ENCODE results near the gene ETS1.

ETS1 gene

DNA sequence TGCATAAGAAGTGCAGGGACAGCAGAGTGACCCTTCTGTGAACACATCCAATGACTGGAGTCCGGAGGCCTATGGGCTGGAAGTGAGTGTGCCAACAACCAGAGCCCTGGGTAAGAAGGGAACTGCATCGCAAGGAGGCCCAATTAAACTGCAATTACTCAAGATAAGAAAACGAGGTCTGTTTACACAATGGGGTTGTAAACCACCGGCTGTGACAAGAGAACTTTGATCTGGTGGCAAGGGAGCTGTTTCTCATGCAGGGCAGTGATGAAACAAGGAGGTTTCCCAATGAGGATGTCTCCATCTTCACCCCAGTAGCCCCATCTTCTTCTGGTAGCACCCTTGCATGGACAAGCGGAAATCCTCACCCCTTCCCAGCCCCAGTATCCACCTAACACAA lies 21.5 kb downstream of the ETS1 start:
- no peak for TF ChIP-seq CREB1 (IDR thresholded peaks at IDR 0.05; ENCODE audit: low read depth)
- TF ChIP-seq, protein P1, sequence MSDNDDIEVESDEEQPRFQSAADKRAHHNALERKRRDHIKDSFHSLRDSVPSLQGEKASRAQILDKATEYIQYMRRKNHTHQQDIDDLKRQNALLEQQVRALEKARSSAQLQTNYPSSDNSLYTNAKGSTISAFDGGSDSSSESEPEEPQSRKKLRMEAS (IDR thresholded peaks at IDR 0.05): no peak
- no peak for TF ChIP-seq TAF1 (IDR thresholded peaks at IDR 0.05; ENCODE audit: low read depth)
- TF ChIP-seq, protein P2, sequence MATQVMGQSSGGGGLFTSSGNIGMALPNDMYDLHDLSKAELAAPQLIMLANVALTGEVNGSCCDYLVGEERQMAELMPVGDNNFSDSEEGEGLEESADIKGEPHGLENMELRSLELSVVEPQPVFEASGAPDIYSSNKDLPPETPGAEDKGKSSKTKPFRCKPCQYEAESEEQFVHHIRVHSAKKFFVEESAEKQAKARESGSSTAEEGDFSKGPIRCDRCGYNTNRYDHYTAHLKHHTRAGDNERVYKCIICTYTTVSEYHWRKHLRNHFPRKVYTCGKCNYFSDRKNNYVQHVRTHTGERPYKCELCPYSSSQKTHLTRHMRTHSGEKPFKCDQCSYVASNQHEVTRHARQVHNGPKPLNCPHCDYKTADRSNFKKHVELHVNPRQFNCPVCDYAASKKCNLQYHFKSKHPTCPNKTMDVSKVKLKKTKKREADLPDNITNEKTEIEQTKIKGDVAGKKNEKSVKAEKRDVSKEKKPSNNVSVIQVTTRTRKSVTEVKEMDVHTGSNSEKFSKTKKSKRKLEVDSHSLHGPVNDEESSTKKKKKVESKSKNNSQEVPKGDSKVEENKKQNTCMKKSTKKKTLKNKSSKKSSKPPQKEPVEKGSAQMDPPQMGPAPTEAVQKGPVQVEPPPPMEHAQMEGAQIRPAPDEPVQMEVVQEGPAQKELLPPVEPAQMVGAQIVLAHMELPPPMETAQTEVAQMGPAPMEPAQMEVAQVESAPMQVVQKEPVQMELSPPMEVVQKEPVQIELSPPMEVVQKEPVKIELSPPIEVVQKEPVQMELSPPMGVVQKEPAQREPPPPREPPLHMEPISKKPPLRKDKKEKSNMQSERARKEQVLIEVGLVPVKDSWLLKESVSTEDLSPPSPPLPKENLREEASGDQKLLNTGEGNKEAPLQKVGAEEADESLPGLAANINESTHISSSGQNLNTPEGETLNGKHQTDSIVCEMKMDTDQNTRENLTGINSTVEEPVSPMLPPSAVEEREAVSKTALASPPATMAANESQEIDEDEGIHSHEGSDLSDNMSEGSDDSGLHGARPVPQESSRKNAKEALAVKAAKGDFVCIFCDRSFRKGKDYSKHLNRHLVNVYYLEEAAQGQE (IDR thresholded peaks at IDR 0.05; ENCODE audit: low read depth): no peak
- TF ChIP-seq EP300 (IDR thresholded peaks at IDR 0.05; ENCODE audit: borderline replicate concordance): no peak
- TF ChIP-seq, protein P3, sequence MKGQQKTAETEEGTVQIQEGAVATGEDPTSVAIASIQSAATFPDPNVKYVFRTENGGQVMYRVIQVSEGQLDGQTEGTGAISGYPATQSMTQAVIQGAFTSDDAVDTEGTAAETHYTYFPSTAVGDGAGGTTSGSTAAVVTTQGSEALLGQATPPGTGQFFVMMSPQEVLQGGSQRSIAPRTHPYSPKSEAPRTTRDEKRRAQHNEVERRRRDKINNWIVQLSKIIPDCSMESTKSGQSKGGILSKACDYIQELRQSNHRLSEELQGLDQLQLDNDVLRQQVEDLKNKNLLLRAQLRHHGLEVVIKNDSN (IDR thresholded peaks at IDR 0.05): no peak
- TF ChIP-seq YY1 (IDR thresholded peaks at IDR 0.05; ENCODE audit: low read depth): no peak
- TF ChIP-seq FOXM1 (IDR thresholded peaks at IDR 0.05; ENCODE audit: borderline replicate concordance, low read depth): no peak
- no peak for TF ChIP-seq CEBPB (IDR thresholded peaks at IDR 0.05)
- no peak for TF ChIP-seq TCF12 (IDR thresholded peaks at IDR 0.05; ENCODE audit: low read depth)
- no peak for TF ChIP-seq NFIC (IDR thresholded peaks at IDR 0.05)

DNA sequence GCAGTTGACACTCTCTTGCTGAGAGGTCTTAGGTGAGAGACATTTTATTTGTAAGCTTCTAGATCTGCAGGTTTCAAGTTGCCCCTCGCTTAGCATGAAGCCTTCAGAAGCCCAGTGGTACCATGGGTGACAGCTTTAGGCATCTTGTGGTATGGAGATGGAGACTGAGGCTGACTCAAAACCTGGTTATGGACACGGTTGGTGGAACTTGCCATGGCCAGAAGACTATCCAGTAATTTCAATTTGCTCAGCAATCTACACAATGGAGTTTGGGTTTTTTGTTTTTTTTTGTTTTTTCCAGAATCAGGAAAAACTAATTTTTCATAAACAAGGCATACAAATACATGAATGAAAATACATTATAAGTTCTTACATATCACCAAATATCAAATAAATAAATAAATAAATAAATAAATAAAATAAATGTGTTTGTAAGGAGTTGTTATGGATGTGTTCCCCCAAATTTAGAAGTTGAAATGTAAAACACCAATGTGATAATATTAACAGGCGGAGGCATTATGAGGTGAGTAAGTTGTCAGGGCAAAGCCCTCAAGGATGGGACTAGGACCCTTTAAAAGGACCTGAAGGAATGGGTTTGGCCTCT lies 22.6 kb downstream of the ETS1 start:
- TF ChIP-seq, protein P2 (IDR thresholded peaks at IDR 0.05; ENCODE audit: low read depth): no peak
- TF ChIP-seq ZBTB7A (IDR thresholded peaks at IDR 0.05; ENCODE audit: low read depth): no peak
- TF ChIP-seq RAD21 (IDR thresholded peaks at IDR 0.05; ENCODE audit: low read depth): no peak
- TF ChIP-seq EP300 (IDR thresholded peaks at IDR 0.05; ENCODE audit: borderline replicate concordance): no peak
- TF ChIP-seq, protein P1 (IDR thresholded peaks at IDR 0.05): no peak
- TF ChIP-seq TAF1 (IDR thresholded peaks at IDR 0.05; ENCODE audit: low read depth): no peak
- TF ChIP-seq YY1 (IDR thresholded peaks at IDR 0.05; ENCODE audit: low read depth): no peak
- no peak for TF ChIP-seq EGR1 (IDR thresholded peaks at IDR 0.05)
- no peak for TF ChIP-seq FOXM1 (IDR thresholded peaks at IDR 0.05; ENCODE audit: borderline replicate concordance, low read depth)

GRCh38 chr11:128563942-128564641 lies 23.3 kb downstream of the ETS1 start:
- no peak for TF ChIP-seq NFIC (IDR thresholded peaks at IDR 0.05)

- no peak for TF ChIP-seq RAD21 (IDR thresholded peaks at IDR 0.05; ENCODE audit: low read depth)
- TF ChIP-seq TAF1 (IDR thresholded peaks at IDR 0.05; ENCODE audit: low read depth): no peak
- TF ChIP-seq EP300 (IDR thresholded peaks at IDR 0.05; ENCODE audit: borderline replicate concordance): no peak
- TF ChIP-seq NFIC (IDR thresholded peaks at IDR 0.05): no peak
- TF ChIP-seq TCF12 (IDR thresholded peaks at IDR 0.05; ENCODE audit: low read depth): no peak
- TF ChIP-seq, protein P1 (IDR thresholded peaks at IDR 0.05): no peak
- no peak for TF ChIP-seq YY1 (IDR thresholded peaks at IDR 0.05; ENCODE audit: low read depth)
- no peak for TF ChIP-seq FOXM1 (IDR thresholded peaks at IDR 0.05; ENCODE audit: borderline replicate concordance, low read depth)
- TF ChIP-seq EGR1 (IDR thresholded peaks at IDR 0.05): no peak
- TF ChIP-seq, protein P3 (IDR thresholded peaks at IDR 0.05): no peak
- TF ChIP-seq CEBPB (IDR thresholded peaks at IDR 0.05): no peak
- TF ChIP-seq CREB1 (IDR thresholded peaks at IDR 0.05; ENCODE audit: low read depth): no peak
- no peak for TF ChIP-seq ZBTB7A (IDR thresholded peaks at IDR 0.05; ENCODE audit: low read depth)
- TF ChIP-seq, protein P2 (IDR thresholded peaks at IDR 0.05; ENCODE audit: low read depth): no peak
- no peak for TF ChIP-seq TEAD4 (IDR thresholded peaks at IDR 0.05)
Observed at GRCh38 chr11:128563308-128563707, 24.1 kb downstream of the ETS1 start.

All from Ishikawa (cell line).